Activated gamma-delta T cell (primary cell): Measurements from ENCODE around the gene PITPNM3.

Source experiments
- DNase-seq: peaks from one replicate; lab custom pipeline; 2025; lab: John Stamatoyannopoulos, UW

The PITPNM3 gene

GRCh38 chr17:6462692-6463091 lies 93.7 kb downstream of the PITPNM3 start:
- no peak for DNase-seq

GRCh38 chr17:6461792-6462524 lies 94.4 kb downstream of the PITPNM3 start:
- no peak for DNase-seq

GRCh38 chr17:6461246-6461645 lies 95.1 kb downstream of the PITPNM3 start:
- no peak for DNase-seq

GRCh38 chr17:6460531-6461161 lies 95.7 kb downstream of the PITPNM3 start:
- no peak for DNase-seq

- DNase-seq, result no peak
Observed at GRCh38 chr17:6458460-6458950, 97.8 kb downstream of the PITPNM3 start.

- no peak for DNase-seq
Observed at GRCh38 chr17:6457688-6458459, 98.5 kb downstream of the PITPNM3 start.

- no peak for DNase-seq
Observed at GRCh38 chr17:6456914-6457687, 99.3 kb downstream of the PITPNM3 start.

- DNase-seq, result no peak
Observed at GRCh38 chr17:6456321-6456720, 100.0 kb downstream of the PITPNM3 start.

- DNase-seq, result no peak
Observed at GRCh38 chr17:6455321-6455705, 101.0 kb downstream of the PITPNM3 start.

GRCh38 chr17:6454495-6455320 lies 101.6 kb downstream of the PITPNM3 start:
- DNase-seq, result no peak

- no peak for DNase-seq
Observed at GRCh38 chr17:6453279-6454024, 102.9 kb downstream of the PITPNM3 start.

- no peak for DNase-seq
Observed at GRCh38 chr17:6452471-6453266, 103.7 kb downstream of the PITPNM3 start.

- no peak for DNase-seq
Observed at GRCh38 chr17:6450926-6451832, 105.2 kb downstream of the PITPNM3 start.

- no peak for DNase-seq
Observed at GRCh38 chr17:6449307-6449706, 107.0 kb downstream of the PITPNM3 start.

GRCh38 chr17:6448473-6448872 lies 107.9 kb downstream of the PITPNM3 start:
- no peak for DNase-seq

- no peak for DNase-seq
Observed at GRCh38 chr17:6446516-6447100, 109.7 kb downstream of the PITPNM3 start.

- no peak for DNase-seq
Observed at GRCh38 chr17:6444571-6445335, 111.6 kb downstream of the PITPNM3 start.
